ENCODE measurements around the gene CCL21.

- TF ChIP-seq RAD21 (conservative IDR thresholded peaks at IDR 0.05) (no peak), TAF1 (IDR thresholded peaks at IDR 0.05; ENCODE audit: low read depth) (no peak), POLR2AphosphoS5 (IDR thresholded peaks at IDR 0.05) (no peak), CTCF (IDR thresholded peaks at IDR 0.05; ENCODE audit: poor library complexity, severe bottlenecking) (no peak), EP300 (conservative IDR thresholded peaks at IDR 0.05; ENCODE audit: poor library complexity, severe bottlenecking) (no peak), REST (IDR thresholded peaks at IDR 0.05; ENCODE audit: borderline replicate concordance) (no peak)
Observed at GRCh38 chr9:34674440-34674839, 35.5 kb downstream of the CCL21 start.

Data from neural cell (in vitro differentiated cells).